NCI-H146 (cell line): ENCODE data around the gene GAS5.
A peak's percentile ranks its signal among the peaks of the same experiment; 100 is the strongest.

Experiments used
- DNase-seq: peaks from one replicate; lab custom pipeline; 2025; lab: John Stamatoyannopoulos, UW

Gene GAS5

DNA sequence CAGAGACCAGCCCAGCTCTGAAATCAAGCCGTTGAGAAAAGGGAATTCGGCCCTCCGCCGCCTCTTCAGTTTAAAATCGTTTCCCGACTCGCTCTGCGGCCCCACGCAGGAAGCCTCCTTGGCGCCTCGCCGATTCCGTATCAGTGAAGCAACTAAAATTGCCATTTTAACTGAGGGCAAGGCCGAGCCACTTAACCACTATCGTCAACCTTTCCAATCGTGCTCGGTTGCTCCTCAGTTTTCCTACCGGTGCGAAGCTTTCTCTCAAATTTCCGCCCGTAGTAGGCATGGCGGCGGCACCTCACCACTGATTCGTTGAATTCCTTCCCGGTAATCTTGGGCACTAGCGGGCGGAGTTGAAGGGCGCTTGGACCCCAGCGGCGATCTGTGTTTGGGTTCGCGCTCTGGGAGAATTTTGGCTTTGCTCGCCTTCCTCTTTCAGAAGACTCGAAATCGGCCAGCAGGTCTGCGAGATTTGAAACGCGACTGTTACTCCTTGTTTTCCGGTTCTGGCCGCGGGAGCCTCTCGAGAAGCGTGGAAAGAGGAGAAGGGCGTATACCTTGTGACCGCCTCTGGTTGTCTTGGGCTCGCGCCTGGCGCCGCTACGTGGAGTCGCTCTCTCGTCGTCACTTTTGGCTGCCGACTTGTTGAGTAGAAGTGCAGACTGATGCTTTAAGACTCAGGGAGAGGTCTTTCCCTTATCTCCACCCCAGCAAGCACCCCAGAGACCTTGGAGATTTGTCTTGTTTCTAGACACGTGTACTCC, 43.3 kb downstream of the GAS5 start, which contains the start of the genes CENPL and DARS2:
TSS of gene CENPL (minus strand) at position 569 of the 767 bp plus-strand sequence. CDS start 13,584 bp downstream, outside the sequence.
TSS of gene DARS2 (plus strand) at position 359 of the 767 bp plus-strand sequence. CDS start 557 bp downstream, outside the sequence.
- peak; percentile 97 for DNase-seq

GRCh38 chr1:173823781-173824314, 43.9 kb downstream of the GAS5 start:
- DNase-seq, result no peak

DNA sequence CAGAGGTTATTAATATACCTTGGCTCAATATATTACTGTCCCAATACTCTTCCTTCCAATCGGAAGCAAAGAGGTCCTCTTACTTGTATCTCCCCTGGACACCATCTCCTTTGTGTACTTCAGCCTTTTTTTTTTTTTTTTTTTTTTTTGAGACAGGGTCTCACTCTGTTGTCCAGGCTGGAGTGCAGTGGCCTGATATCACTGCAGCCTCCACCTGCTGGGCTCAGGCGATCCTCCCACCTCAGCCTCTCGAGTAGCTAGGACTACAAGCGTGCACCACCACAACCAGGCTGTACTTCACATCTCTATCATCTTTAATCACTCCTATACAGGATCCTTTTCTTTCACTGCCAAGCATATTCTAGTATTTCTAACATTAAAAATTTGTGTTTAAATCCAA, 46.1 kb downstream of the GAS5 start:
- no peak for DNase-seq

GRCh38 chr1:173818459-173818858, 49.3 kb downstream of the GAS5 start:
- no peak for DNase-seq
